ENCODE measurements around the gene TFEC.
"Not testable (repeated sequence)": the region's sequence is repeated elsewhere in the genome, so short reads cannot be mapped to it uniquely, and the experiment has no call there.

Gene TFEC, protein sequence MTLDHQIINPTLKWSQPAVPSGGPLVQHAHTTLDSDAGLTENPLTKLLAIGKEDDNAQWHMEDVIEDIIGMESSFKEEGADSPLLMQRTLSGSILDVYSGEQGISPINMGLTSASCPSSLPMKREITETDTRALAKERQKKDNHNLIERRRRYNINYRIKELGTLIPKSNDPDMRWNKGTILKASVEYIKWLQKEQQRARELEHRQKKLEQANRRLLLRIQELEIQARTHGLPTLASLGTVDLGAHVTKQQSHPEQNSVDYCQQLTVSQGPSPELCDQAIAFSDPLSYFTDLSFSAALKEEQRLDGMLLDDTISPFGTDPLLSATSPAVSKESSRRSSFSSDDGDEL

DNA sequence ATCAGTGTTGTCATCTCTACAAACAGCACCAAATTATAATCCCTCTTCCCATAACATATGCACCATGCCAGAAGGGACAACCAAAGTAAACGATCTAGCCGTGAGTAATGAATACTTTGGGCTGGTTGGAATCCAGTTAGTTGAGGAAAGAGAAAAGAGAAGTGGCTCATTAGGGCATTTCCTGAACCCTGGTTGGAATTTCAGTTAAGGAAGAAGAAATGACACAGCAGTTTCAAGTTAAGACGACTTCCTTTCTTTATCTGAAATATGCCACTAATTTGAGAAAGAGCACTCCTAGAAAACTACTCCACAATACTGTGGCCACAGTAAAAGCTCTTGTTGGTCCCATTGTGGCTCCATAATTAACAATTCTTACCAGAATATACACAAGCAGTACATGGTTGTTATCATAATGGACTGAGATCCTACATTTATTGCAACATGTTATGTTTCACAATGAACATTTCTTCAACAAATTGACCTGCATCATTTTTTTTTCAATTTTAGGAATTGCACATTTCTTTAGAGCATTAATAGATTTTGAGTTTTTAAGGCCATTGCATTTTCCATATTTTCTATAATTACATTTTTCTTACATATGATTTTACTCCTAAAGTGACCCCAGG is at the start of gene TFEC:
TFEC (minus strand) TSS at position 113 of the 626 bp plus-strand sequence. CDS start 46,322 bp downstream, outside the sequence.
- no peak for DNase-seq

DNA sequence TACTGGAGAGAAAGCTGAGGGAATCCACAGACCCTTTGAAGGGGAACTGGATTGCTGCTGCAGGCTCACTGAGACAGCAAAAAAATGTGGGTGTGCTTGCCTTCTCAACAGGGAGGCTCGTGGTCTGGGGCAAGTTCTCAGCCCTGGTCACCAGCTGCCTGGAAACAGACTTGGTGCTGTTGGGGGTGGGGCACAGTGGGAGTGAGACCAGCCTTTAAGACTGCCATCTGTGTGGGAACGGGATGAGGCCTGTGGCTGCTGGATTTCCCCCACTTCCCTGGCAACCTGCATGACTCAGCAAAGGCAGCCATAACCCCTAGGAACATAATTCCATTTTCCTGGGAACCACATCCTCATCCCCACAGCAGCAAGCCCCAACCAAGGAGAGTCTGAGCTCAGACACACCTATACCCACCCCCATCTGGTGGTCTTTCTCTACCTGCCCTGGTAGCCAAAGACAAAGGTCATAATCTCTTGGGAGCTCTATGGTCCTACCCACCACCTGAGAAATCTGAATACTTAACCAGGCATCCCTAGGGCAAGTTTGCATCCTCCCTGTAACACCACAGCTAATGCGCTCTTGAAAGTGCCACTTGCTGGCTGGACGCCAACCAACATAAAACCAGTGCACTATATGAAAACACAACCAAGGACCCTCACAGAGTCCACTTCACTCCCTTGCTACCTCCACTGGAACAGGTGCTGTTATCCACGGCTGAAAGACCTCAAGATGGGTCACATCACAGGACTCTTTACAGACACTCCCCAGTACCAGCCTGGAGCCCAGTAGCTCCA is 45.0 kb upstream of the TFEC start:
- no peak for DNase-seq

DNA sequence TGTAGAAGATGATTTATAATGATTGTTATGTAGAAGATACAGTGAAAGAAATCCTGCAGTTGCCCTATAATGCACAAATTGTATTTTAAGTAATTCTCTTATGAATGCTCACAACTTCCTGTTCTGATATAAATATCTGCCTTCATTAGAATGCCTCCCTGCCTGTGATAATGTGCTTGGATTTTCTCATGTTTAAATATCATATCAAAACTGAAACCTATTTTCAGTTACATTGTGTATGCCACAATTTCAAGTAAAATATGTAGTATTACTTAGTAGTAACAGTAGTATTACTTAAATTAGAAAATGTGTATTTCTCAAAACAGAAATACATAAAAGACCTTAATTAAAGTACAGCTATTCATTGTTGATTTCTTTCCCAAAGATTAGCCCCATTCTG is 41.1 kb upstream of the TFEC start:
- DNase-seq = no peak

DNA sequence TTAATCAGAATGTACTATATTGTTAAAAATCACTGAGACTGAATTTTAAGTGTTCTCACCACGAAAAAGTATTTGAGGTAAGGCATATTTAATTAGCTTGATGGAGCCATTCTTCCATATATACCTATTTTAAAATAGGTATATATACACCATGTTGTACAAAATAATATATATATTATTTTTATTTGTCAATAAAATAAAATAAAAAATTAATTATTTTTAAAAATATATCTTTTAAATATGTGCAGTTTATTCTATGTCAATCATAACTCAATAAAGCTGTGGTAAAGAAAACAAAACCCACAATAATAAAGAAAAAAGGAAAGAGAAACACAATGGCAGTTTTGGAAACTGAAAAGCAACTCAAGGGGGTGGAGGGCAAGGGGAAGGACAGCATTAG is 33.6 kb upstream of the TFEC start:
- no peak for DNase-seq

DNA sequence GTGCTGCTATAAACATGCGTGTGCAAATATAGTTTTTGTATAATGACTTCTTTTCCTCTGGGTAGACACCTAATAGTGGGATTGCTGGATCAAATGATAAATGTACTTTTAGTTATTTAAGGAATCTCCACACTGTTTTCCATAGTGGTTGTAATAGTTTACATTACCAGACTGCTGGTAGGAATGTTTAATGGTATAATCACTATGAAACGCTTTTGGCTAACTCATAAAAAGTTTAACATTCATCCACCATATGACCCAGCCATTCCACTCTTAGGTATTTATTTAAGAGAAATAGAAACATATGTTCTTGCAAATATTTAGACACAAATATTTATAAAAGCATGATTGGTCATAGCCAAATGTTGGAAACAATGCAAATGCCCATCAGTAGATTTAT is 32.1 kb upstream of the TFEC start:
- DNase-seq = no peak

DNA sequence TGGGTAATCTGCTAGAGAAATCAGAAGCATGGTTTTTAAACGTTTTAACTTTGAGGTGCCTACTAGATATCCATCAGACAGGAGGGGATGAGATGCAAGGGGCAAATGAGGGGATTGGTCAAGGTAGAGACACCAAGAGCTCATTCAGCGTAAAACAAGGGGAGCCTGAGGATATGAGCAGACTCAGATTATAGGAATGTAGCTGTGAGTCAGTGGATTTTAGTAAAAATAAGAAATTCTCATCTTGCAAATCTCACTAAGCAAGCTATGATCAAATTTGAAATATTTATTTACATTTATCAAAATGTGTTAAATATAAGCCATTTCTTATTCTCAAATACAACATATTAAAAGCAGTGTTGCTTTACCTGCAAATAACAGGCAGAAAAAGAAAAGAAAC is 21.4 kb upstream of the TFEC start:
- no peak for DNase-seq

DNA sequence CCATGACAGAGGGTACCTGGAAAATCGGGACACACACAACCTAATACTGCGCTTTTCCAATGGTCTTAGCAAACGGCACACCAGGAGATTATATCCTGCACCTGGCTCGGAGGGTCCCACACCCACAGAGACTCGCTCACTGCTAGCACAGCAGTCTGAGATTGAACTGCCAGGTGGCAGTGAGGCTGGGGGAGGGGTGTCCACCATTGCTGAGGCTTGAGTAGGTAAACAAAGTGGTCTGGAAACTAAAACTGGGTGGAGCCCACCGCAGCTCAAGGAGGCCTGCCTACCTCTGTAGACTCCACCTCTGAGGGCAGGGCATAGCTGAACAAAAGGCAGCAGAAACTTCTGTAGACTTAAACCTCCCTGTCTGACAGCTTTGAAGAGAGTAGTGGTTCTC is 16.7 kb upstream of the TFEC start:
- not testable (repeated sequence) for DNase-seq

DNA sequence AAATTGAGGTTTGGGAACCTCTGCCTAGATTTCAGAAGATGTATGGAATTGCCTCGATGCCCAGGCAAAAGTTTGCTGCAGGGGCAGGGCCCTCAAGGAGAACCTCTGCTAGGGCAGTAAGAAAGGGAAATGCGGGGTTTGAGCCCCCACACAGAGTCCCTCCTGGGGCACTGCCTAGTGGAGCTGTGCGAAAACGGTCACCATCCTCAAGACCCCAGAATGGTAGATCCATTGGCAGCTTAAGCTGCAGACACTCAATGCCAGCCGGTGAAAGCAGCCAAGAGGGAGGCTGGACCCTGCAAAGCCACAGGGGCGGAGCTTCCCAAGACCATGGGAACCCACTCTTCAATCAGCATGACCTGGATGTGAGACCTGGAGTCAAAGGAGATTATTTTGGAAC is 15.0 kb upstream of the TFEC start:
- DNase-seq = no peak

DNA sequence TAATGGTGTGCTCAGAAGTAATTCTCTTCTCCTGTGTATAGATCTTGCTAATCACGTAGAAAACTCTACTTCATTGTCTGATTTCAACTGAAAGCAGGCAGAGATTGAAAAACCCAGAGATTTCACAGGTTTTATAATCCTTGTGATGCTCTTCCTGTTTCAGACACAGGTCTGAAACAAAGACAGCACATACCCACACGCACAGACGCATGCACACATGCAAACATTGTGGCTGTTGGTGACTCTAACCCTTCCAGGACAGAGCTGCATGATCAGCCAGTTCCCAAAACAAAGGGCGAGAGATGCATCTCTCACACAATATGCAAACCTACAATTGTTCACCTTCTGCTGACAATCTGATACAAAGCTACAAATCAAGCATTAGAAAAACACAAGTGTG is 11.1 kb upstream of the TFEC start:
- no peak for DNase-seq

DNA sequence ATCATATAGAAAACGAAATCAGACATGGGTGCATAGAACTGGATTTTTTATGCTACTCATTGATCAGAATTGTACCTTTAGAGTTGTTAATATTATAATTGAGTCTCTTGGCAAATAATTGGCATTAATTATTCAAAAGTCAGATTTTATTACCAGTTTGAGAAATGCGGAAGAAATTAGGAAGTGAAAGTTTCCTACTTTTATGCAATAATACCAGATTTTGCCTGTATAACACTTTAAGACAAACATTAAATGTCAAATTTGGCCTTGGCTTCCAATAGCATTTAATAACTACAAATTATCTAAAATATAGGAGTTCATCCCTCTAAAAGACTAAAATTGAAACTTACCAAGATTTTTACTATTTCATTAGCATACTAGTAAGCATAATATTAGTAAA is 6.8 kb upstream of the TFEC start:
- no peak for DNase-seq

DNA sequence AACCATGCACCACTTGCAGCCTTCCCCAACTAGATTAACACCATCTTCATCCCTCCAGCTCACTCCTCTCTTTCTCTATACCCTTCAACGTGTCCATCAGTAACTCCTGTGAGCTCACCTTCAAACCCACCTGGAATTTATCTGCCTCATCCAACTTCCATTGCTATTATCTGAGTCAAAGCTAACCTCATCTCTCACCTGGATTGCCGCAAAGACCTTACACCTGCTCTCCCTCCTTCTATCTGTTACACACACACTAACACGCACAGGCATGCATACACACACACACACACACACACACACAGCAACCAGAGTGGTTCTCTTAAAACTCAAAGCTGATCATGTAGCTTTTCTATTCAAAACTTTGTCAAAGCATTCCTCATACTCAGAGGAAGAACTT is 3.8 kb upstream of the TFEC start:
- DNase-seq = no peak

DNA sequence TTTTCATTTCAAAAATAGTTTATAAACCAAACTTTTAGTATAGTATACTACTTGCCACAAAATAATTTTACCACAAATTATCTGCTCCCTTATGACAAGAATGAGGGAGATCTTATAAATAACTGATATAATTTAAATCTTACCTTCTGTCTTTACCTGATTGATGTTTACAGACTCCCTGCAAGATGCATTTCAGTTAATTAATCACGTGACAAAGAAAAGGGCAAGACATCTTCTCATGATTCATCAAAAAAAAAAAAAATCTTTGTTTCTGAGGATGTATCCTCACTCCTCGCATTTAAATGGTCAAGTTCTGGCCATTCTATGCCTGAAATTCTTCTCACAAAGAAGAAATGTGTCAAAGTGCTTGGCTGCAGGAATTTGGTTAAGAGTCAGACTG is 2.3 kb upstream of the TFEC start:
- no peak for DNase-seq

DNA sequence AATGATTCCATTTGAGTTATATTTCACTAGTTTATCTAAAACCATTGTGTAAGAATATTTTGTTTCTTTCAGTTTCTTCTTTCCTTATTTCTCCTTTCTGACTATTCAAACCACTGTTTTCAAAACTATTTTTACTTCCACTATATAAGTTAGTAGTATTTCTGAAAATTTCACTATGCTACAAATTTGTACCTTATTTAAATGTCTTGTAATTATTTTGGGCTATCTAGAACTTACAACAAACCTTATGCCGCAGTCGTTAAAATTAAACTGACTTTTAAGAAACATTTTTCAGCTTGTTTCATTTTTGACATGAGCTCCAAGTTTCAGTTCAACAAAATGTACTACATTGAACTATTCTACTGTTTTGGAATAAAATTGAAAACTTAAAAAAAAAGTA is 1.8 kb downstream of the TFEC start:
- DNase-seq = no peak

DNA sequence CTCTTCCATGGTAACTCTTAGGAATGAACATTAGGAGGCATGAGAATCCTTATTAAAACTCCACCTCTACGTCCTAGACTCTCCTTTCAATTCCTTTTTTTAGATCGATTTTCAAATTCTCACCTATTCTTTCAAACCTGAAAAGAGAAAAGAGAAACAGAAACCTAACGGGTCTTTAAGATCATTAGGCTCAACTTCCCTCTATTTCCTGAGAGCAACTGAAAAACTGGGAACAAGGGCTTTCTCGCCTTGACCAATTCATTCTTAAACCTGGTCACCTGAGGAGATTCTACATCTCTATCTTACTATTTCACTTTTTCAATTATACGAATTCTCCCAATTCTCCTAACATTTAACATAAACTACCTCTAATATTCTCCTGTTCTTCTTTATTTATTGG is 2.8 kb downstream of the TFEC start:
- no peak for DNase-seq

DNA sequence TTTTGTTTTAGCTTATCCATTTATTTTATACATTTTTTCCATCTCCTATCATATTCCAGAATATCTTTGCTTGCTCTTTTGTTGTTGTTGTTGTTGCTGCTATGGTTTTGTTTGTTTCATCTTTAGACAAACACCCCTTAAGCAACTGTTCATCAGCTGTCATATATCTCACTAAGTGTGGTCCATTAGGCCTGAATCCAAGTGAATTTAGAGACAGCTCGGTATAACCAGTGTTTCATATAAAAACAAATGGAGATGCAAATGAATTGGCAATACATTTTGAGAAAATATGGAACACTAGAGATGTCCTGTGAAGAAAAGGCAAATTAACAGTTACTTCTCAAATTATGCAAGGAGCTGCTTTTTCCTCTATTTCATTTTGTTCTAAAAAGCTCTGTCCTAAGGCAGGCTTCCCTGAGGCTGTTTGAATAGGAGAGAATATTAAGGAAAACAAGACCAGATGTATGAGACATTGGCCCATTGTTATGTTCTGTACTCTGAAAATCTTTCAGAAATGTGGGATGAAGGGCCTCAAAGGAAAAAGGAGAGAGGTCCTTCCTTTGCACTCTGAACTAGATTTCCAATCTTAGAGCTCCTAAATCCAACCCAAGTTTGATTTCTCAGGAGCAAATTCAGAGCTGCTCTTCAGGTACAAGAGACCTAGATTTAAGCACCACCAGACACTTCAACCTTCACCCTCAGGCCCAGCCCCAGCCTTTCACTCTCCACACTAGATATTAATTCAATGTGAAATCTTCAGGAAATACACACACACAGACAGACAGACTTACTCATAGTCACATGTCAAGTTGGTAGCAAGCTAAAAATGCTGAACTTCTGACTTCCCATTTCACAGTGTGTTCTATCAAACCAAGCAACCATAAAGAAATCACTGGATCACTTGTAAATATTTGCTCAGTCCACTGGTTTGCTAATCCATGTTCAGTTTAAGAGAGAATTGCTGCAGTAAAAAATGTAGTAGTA is 5.4 kb downstream of the TFEC start:
- no peak for DNase-seq

DNA sequence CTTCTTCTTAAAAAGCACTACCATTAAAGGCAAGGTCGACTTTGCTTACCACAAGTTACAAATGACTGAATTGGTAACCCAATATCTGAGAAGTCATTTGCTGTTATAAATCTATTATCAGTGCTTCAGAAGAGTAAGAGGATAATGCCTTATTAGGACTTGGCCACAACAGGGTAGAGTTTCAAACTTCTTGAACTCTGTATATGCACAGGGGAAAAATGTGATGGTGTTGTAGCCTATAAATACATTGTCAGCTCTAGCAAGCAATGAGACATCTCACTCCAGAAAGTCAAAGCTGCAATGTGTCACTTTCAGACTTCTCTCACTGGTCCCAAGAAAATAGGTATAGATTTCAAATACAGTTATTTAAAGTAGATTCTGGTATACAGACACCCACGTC is 9.3 kb downstream of the TFEC start:
- no peak for DNase-seq

DNA sequence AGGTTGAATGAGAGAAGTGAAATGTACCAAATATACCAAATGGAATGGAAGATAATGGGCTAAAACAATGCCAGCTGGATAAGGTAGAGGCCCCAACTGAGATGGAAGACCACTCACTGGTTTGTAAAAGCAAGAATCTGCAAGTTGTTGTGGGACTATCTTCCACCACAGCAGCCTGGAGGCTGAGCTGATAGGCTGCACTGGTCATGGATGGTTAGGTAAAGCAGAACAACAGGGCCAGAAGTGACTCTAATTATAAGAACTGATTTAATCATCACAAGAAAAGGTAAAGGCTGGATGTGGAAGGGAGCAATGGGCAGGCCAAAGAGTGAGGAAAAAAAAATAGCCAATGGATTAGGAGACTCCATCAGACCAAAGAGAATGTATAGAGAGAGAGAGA is 11.8 kb downstream of the TFEC start:
- no peak for DNase-seq

DNA sequence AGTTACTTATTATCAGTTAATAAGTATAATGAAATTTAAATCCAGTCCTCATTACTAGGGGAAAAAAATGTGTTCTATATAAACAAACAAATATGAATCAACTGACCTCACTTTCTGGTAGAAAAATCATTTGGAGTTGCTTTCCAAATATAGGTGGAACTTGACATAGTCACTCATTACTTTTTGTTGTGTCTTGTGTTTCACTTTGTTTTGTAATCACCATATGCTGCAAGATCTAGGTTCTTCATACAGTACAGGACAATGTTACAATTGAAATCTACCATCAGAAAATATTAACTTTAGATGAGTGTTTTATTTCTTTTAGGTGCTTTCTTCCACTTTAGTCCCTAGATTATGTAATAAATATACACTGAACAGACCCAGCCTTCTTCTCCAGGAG is 16.9 kb downstream of the TFEC start:
- DNase-seq = no peak

DNA sequence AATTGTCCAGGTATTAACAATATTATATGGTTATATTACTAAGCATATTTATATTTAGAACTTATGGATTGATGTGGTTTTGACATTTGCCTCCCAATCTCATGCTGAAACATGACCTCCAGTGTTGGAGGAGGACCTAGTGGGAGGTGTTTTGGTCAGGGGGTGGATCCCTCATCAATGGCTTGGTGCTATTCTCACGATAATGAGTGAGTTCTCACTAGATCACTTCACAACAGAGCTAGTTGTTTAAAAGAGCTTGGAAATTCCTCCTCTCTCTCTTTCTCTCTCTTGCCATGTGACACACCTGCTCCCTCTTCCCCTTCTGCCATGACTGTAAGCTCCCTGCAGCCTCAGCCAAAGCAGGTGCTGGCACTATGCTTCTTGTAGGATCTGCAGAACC is 19.0 kb downstream of the TFEC start:
- DNase-seq = no peak

DNA sequence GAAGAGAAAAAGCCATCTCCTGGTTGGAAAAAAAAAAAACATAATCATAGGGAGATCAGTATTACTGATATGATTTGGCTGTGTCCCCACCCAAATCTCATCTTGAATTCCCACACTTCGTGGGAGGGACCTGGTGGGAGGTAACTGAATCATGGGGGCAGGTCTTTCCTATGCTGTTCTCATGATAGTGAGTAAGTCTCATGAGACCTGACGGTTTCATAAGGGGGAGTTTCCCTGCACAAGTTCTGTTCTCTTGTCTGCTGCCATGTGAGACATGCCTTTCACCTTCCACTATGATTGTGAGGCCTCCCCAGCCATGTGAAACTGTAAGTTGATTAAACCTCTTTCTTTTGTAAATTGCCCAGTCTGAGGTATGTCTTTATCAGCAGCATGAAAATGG is 25.8 kb downstream of the TFEC start:
- not testable (repeated sequence) for DNase-seq

DNA sequence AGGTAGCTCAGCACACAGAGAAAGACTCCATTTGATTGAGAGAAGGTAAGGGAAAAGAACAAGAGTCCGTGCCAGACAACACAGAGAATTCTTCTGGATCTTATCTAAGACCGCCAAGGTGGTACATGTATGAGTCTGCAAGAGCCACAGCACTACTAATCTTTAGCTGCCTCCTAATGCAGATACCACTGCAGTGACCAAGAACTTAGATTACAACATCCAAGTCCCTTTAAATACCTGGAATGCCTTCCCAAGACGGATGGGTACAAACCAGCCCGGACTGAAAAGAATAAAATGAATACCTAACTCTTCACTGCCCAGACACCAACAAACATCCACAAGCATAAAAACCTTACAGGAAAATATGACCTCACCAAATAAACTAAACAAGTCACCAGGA is 33.3 kb downstream of the TFEC start:
- DNase-seq = no peak

DNA sequence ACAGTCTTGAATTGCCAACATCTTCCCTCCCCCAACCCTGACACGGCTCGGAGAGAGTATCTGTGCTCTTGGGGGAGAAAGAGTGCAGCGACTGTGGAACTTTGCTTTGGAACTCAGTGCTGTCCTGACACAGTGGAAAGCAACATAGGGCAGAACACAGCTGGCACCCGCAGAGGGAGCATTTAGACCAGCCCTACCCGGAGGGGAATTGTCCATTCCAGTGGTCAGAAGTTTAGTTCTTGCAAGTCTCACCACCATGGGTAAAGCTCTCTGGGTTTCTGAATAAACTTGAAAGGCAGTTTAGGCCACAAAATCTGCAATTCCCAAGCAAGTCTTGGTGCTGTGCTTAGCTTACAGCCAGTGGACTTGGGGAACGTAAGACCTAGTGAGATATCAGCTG is 34.9 kb downstream of the TFEC start:
- DNase-seq = no peak

DNA sequence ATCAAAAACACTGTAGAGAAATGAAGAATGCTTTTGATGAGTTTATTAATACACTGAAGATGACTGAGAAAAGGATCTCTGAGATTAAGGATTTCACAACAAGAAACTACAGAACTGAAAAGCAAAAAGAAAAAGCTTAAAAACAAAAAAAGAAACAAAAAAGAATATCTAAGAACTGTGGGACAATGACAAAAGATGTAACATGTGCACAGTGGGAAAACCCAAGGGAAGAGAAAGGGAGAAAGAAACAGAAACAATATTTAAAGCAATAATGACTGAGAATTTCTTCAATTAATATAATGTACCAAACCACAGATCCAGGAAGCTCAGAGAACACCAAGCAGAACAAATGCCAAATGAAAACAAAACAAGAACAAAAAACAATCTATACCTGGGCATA is 42.2 kb downstream of the TFEC start:
- DNase-seq = no peak
